Gastrocnemius medialis (tissue), 4 donors: ENCODE measurements around the gene SLC2A4. TPM values are rescaled to one million over a fixed set of nuclear protein-coding genes. Genes with fewer than 3 reads are reported as not detected.
"Not testable (repeated sequence)": the region's sequence is repeated elsewhere in the genome, so short reads cannot be mapped to it uniquely, and the experiment has no call there.

Experiments used
- ATAC-seq, 2 donors: fragments of 150-250 bp; one replicate each; pipeline ENCODE4 v1.9.1; 2016
- DNase-seq, 2 donors: peaks; one replicate each; pipeline ENCODE4 v3.0.0-alpha.2; 2019
- H3K27ac ChIP-seq, 4 donors: fragments of 200-600 bp; sonication (generic); 1 replicate in 1 of 4; 2 replicates in 3 of 4; pipeline ENCODE4 v1.5.1; 2016 to 2018; ENCODE audit warnings: mild to moderate bottlenecking in 2 of 4, moderate library complexity in 1 of 4
- H3K27me3 ChIP-seq, 3 donors: fragments of 200-600 bp; sonication (generic) in 2 of 3; 1 replicate in 1 of 3; 2 replicates in 2 of 3; pipeline versions ENCODE4 v1.5.1 to v1.6.0; 2016 to 2019; ENCODE audit warnings: mild to moderate bottlenecking in 1 of 3, moderate library complexity in 1 of 3
- H3K36me3 ChIP-seq, 2 donors: fragments of 200-600 bp; sonication (generic) in 1 of 2; one replicate each; pipeline ENCODE4 v1.5.1; 2017 to 2018
- H3K4me1 ChIP-seq, 2 donors: fragments of 200-600 bp; sonication (generic) in 1 of 2; one replicate each; pipeline ENCODE4 v1.5.1; 2016 to 2017; ENCODE audit warnings: mild to moderate bottlenecking in 2 of 2
- H3K4me3 ChIP-seq, 4 donors: fragments of 200-600 bp; sonication (generic) in 3 of 4; 1 replicate in 1 of 4; 2 replicates in 3 of 4; pipeline ENCODE4 v1.5.1; 2016 to 2019; ENCODE audit warnings: mild to moderate bottlenecking in 2 of 4
- H3K9me3 ChIP-seq, 3 donors: fragments of 200-600 bp; sonication (generic) in 2 of 3; 1 replicate in 1 of 3; 2 replicates in 2 of 3; pipeline ENCODE4 v1.5.1; 2016 to 2019
- POLR2A ChIP-seq, 2 donors: fragments of 450-650 bp; IDR thresholded peaks; one replicate each; pipeline ENCODE4 v1.6.1; 2017; ENCODE audit warnings: antibody characterized with exemption in 2 of 2, mild to moderate bottlenecking in 2 of 2, moderate library complexity in 2 of 2
- in situ Hi-C, 4 donors: fragments of 200-750 bp; cut with MboI; loops; one replicate each; pipeline versions ENCODE4 v1.15.0 to v1.8.0; 2017; ENCODE audit warnings: low sequenced_read_pairs in 4 of 4
- intact Hi-C: fragments of 100-400 bp; cut with DNase I; formaldehyde crosslinking; loops from one replicate; pipeline ENCODE4 v1.15.1; 2023; ENCODE audit warnings: low total_unique reads
- total RNA-seq, 4 donors: library from RNA; depleted of rRNA; stranded (reverse); fragments of >200 nt; gene quantifications; one replicate each; pipeline versions ENCODE4 v1.1.0 to v1.2.3, GENCODE V29; 2016
- TF ChIP-seq, protein P1 (sequence below), 5 experiments: fragments of 450-650 bp in 3 of 5; fragments of 200-600 bp in 2 of 5; sonication (generic) in 2 of 5; IDR thresholded peaks in 4 of 5; conservative IDR thresholded peaks in 1 of 5; 1 replicate in 4 of 5; 2 replicates in 1 of 5; pipeline ENCODE4 v1.5.1; 2016 to 2019; ENCODE audit warnings: antibody characterized with exemption in 5 of 5, mild to moderate bottlenecking in 3 of 5, moderate library complexity in 3 of 5

SLC2A4 gene
- total RNA-seq, 4 donors from 2014 or later = 148 to 310 (median 227) TPM

DNA sequence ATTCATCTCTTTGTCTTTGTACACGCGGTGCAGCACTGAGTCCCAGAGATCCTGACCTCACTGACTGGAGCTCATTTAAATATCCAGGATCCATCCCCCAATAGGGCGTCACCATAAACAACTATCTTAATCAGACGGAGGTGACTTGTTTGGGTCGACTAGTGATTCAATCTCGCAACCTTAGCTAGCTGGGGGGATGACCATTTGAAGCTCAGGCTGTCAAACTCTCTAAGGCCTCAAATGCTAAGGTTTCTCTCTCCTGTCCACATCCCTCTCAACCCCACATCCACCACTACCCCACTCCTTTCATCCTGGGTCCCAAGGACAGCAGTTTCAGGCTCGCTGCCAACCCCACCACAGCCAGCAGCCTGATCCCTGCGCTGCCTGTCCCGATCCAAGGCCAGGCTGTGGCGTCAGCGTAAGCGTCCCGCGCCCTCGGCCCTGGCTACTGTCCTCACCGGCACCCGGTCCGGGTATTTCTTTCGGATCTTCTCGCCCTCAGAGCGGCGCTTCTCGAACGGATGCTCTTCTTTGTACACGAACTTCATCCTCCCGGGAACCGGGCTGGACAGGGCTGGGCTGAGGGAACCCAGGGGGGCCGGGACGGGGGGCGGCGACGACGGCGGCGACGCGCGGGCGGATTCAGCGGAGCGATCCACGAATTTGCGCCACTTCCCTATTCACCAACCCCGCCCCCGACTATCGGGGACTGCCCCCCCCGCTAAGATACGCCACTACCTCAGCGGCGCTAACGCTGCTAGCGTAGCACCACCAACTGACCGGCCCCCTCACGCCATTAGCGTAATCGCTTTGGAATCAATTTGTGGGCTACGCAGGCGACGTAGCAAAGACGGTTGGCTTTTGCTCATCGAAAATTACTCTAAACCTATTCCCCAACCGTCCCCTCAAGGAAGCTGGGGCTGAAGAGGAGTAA lies 39.5 kb upstream of the SLC2A4 start, which contains the start of gene GABARAP:
Gene GABARAP, minus strand, starts transcription at position 667 of the 934 bp plus-strand sequence. Its CDS starts 119 bp downstream, at position 548.
- in situ Hi-C loops = no loop called here
- no peaks in the 10 kb centered on the region for H3K9me3 ChIP-seq
- peak within 1 kb of the TSS; percentile 75 to 99 (median 92) for H3K4me3 ChIP-seq
- intact Hi-C loops = loop anchor here (2.0 to 5.0 kb wide), 2 partner anchors 65 to 910 kb away; partner anchors contain the start of genes EIF5A and PER1
- H3K27me3 ChIP-seq = no peaks in the 10 kb centered on the region
- H3K27ac ChIP-seq = peak within 1 kb of the TSS; percentile 92 to 99 (median 98)
- peak; percentile 88 to 92 for DNase-seq
- peak; percentile 30 to 41 for ATAC-seq
- peaks cover 28 to 29% of the 10 kb centered on the region in 2 donors for H3K4me1 ChIP-seq
- TF ChIP-seq POLR2A (IDR thresholded peaks at IDR 0.05) = peak; percentile 81 to 86
- TF ChIP-seq, protein P1, sequence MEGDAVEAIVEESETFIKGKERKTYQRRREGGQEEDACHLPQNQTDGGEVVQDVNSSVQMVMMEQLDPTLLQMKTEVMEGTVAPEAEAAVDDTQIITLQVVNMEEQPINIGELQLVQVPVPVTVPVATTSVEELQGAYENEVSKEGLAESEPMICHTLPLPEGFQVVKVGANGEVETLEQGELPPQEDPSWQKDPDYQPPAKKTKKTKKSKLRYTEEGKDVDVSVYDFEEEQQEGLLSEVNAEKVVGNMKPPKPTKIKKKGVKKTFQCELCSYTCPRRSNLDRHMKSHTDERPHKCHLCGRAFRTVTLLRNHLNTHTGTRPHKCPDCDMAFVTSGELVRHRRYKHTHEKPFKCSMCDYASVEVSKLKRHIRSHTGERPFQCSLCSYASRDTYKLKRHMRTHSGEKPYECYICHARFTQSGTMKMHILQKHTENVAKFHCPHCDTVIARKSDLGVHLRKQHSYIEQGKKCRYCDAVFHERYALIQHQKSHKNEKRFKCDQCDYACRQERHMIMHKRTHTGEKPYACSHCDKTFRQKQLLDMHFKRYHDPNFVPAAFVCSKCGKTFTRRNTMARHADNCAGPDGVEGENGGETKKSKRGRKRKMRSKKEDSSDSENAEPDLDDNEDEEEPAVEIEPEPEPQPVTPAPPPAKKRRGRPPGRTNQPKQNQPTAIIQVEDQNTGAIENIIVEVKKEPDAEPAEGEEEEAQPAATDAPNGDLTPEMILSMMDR (IDR thresholded peaks at IDR 0.05 in 4 of 5, conservative IDR thresholded peaks at IDR 0.05 in 1 of 5) = no peak
- peaks cover 0 to 43% of the 10 kb centered on the region in 2 donors for H3K36me3 ChIP-seq

DNA sequence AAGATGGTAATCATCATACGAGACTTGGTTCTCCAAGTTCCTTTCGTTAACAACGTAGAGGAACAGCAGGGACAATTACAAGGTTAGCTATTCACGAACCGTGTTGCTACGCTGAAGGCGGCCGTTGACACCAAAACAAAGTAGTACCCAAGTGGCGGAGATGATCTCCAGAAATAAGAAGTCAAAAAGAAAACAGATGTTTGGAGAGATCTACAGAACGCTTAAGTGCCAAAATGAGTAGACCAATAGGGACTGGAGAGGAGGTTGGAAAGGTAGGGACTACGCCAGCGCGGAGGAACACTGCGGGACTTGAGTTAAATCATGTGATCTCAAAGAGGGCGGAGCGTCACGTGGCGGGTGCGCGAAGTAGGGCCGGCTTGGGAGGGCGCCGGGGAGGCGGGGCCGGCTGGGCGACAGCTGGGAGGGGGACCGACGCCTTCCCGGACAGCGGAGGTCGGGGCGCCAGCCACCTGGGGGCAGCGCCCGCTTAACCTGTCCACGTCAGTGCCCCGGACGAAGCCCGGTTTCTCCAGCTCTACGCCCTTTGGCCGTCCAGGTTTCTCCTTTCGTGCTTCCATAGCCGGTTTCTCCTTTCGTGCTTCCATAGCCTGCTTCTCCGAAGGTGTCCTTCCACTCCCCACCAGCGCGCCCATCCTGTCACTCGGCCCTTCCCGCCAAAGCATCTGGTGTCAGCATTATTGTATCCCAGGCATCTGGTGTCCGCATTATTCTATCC lies 38.6 kb upstream of the SLC2A4 start:
- peak; percentile 40 to 42 for ATAC-seq
- Histone ChIP-seq H3K9me3 (no peaks in the 10 kb centered on the region), H3K36me3 (peaks cover 0 to 44% of the 10 kb centered on the region in 2 donors), H3K4me1 (peaks cover 27 to 35% of the 10 kb centered on the region in 2 donors), H3K27me3 (no peaks in the 10 kb centered on the region), H3K27ac (peak overlapping the region; percentile 92 to 99 (median 98)), H3K4me3 (peak overlapping the region; percentile 75 to 99 (median 92))
- intact Hi-C loops = loop anchor here (2.0 to 5.0 kb wide), 2 partner anchors 64 to 909 kb away; partner anchors contain the start of genes EIF5A and PER1
- in situ Hi-C loops = no loop called here
- TF ChIP-seq, protein P1 (IDR thresholded peaks at IDR 0.05 in 4 of 5, conservative IDR thresholded peaks at IDR 0.05 in 1 of 5) = peak in 3 of 5 experiments; percentile 15 to 27 (median 20)
- TF ChIP-seq POLR2A (IDR thresholded peaks at IDR 0.05) = peak; percentile 74 to 75
- DNase-seq = peak; percentile 92 to 96

DNA sequence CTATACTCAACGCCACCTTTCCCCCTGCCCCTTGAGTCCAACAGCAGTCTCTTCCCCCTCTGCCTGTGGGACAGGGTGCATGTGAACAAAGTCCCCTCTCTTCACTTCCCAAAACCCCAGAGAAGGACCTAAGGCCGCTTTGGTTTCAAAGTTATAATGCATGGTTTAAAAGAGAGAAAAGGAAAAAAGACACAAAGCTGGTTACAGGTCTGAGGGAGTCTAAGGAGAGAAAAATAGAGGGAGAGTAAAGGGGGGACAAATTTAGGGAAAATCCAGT lies 38.1 kb upstream of the SLC2A4 start:
- intact Hi-C loops = loop anchor here (2.0 to 5.0 kb wide), 2 partner anchors 63 to 909 kb away; partner anchors contain the start of genes EIF5A and PER1
- TF ChIP-seq, protein P1 (IDR thresholded peaks at IDR 0.05 in 4 of 5, conservative IDR thresholded peaks at IDR 0.05 in 1 of 5) = no peak
- no peak for TF ChIP-seq POLR2A (IDR thresholded peaks at IDR 0.05)

DNA sequence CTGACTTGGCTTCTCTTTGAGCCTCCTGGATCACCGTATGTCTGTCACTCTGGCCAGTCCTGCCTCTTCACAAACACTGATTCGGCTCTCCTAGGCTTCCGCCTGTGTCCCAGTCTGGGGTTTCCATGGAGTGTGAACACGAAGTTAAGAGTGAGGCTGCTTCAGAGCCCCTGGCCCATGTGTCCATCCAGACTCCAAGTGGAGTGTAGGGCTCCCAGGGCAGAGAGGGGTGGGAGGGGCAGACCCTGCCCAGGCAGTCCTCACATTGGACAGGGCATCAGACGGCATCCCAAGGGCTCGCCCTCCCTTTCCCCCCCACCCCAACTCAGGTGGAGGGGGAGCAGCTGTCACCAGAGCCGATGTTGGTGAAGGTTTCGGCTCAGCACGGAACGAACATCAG lies 37.7 kb upstream of the SLC2A4 start:
- H3K4me1 ChIP-seq = peaks cover 35 to 44% of the 10 kb centered on the region in 2 donors
- in situ Hi-C loops, DNase-seq, H3K4me3 ChIP-seq, ATAC-seq, H3K27me3 ChIP-seq, H3K9me3 ChIP-seq: not testable (repeated sequence)
- peaks cover 0 to 44% of the 10 kb centered on the region in 2 donors for H3K36me3 ChIP-seq
- H3K27ac ChIP-seq = peak overlapping the region; percentile 92 to 99 (median 98)
- intact Hi-C loops = loop anchor here (2.0 to 5.0 kb wide), 2 partner anchors 63 to 908 kb away; partner anchors contain the start of genes EIF5A and PER1

More for the DNA sequence above, 38.1 kb upstream of the SLC2A4 start:
- in situ Hi-C loops = no loop called here
- Histone ChIP-seq H3K9me3 (no peaks in the 10 kb centered on the region), H3K36me3 (peaks cover 0 to 44% of the 10 kb centered on the region in 2 donors), H3K27ac (peak overlapping the region; percentile 92 to 99 (median 98)), H3K27me3 (no peaks in the 10 kb centered on the region), H3K4me3 (peak overlapping the region; percentile 75 to 99 (median 92)), H3K4me1 (peaks cover 32 to 40% of the 10 kb centered on the region in 2 donors)
- no peak for ATAC-seq
- no peak for DNase-seq
